Measurements from ENCODE around the gene SLIT3. TPM values are rescaled to one million over a fixed set of nuclear protein-coding genes. Genes with fewer than 3 reads are reported as not detected.

Gene SLIT3
- total RNA-seq, 2 donors from 2014 or later = 6.6 to 6.7 TPM

DNA sequence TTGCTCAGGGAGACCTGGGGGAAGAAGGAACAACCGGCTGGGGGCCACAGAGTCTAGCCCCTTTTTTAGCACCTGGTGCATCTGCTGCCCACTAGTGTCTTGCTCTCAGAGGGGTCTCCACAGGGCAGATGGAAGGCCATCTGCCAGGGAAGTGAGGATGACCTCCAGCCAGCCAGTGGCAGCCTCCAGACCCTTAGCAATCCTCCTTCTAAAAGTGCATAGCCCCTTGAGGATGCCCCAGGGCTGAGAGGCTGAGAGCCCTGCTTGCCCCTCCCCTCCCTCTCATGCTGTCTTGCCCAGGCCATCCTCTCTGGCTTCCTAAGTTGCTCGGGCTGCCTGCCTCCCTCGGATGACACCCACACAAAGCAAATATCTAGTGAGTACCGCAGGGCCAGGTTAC lies 640.2 kb downstream of the SLIT3 start:
- no peak overlapping the region for H3K4me3 ChIP-seq
- 77 to 81% methylated on average over 3 to 4 of the region's 4 CpGs for WGBS, 2 donors
- TF ChIP-seq CTCF (IDR thresholded peaks at IDR 0.05) = no peak
- TF ChIP-seq POLR2A (IDR thresholded peaks at IDR 0.05) = no peak
- H3K27me3 ChIP-seq = no peaks in the 10 kb centered on the region
- ATAC-seq (no peak), DNase-seq (no peak)
- intact Hi-C loops (cut with DNase I) = no loop called here
- H3K9me3 ChIP-seq = no peaks in the 10 kb centered on the region
- H3K27ac ChIP-seq = no peak overlapping the region
- H3K36me3 ChIP-seq (replicated peaks in 1 of 2; ENCODE audit: insufficient read depth in 1 of 2, low read depth in 2 of 2) = no peaks in the 10 kb centered on the region
- no peaks in the 10 kb centered on the region for H3K4me1 ChIP-seq

GRCh38 chr5:168659286-168659847 lies 641.6 kb downstream of the SLIT3 start:
- 82 to 83% methylated on average over 5 of the region's 5 CpGs for WGBS, 2 donors
- ATAC-seq = no peak
- intact Hi-C loops (cut with DNase I) = no loop called here
- Histone ChIP-seq H3K4me1 (no peaks in the 10 kb centered on the region), H3K4me3 (no peak overlapping the region), H3K36me3 (replicated peaks in 1 of 2; ENCODE audit: insufficient read depth in 1 of 2, low read depth in 2 of 2) (no peaks in the 10 kb centered on the region), H3K27me3 (no peaks in the 10 kb centered on the region), H3K9me3 (no peaks in the 10 kb centered on the region), H3K27ac (no peak overlapping the region)
- no peak for DNase-seq
- TF ChIP-seq POLR2A (IDR thresholded peaks at IDR 0.05) (no peak), CTCF (IDR thresholded peaks at IDR 0.05) (no peak)

DNA sequence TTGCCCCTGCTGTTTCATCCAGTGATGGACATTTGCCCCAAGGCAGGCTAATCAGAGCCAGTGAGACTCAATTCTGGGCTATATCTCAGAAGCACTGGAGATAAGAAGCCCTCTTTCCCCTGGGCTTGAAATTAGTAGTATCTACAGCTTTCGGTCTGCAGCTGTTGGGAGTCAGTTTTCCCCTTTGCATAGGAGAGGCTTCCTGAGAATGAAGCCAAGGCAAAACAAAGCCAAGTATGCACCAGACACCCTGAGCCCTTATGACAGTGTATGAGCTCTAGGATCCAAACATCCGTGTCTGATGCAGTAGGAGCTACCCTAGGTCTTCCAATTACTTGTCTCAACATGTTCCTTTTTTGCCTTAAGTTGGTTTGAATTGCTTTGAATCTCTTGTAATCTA lies 642.5 kb downstream of the SLIT3 start:
- Histone ChIP-seq H3K9me3 (no peaks in the 10 kb centered on the region), H3K27me3 (no peaks in the 10 kb centered on the region), H3K4me1 (no peaks in the 10 kb centered on the region), H3K36me3 (replicated peaks in 1 of 2; ENCODE audit: insufficient read depth in 1 of 2, low read depth in 2 of 2) (no peaks in the 10 kb centered on the region), H3K27ac (no peak overlapping the region), H3K4me3 (no peak overlapping the region)
- WGBS, 2 donors = 70 to 79% methylated on average over 2 of the region's 2 CpGs
- intact Hi-C loops (cut with DNase I) = no loop called here
- no peak for TF ChIP-seq POLR2A (IDR thresholded peaks at IDR 0.05)
- DNase-seq = no peak
- ATAC-seq = no peak

DNA sequence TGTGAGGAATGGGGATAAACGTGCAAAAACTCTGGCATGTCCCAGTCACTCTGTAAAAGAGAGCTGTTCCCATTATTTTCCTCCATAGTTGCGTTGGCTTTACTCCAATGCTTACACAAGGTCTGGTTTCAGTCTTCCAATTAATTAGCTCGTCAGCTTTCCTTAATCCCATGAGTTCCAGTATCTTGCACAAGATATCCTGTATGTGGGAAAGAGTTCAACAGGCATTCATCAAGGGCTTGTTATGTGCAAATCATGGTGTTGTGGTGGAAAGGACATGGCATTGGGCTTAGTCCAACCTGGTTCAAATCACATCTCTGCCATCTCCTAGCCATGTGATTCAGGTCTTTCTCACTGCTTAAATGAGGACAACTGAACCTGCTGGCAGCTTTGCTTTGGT lies 644.3 kb downstream of the SLIT3 start:
- ATAC-seq (peak; percentile 35), DNase-seq (no peak)
- TF ChIP-seq POLR2A (IDR thresholded peaks at IDR 0.05) = no peak
- no peak for TF ChIP-seq CTCF (IDR thresholded peaks at IDR 0.05)
- intact Hi-C loops (cut with DNase I) = no loop called here
- H3K9me3 ChIP-seq = no peaks in the 10 kb centered on the region
- no peaks in the 10 kb centered on the region for H3K4me1 ChIP-seq
- H3K27ac ChIP-seq = no peak overlapping the region
- H3K36me3 ChIP-seq (replicated peaks in 1 of 2; ENCODE audit: insufficient read depth in 1 of 2, low read depth in 2 of 2) = no peaks in the 10 kb centered on the region
- no peaks in the 10 kb centered on the region for H3K27me3 ChIP-seq
- 48 to 49% methylated on average over 3 of the region's 3 CpGs for WGBS, 2 donors
- H3K4me3 ChIP-seq = no peak overlapping the region

- TF ChIP-seq CTCF (IDR thresholded peaks at IDR 0.05) = no peak
- TF ChIP-seq POLR2A (IDR thresholded peaks at IDR 0.05) = no peak
- no peaks in the 10 kb centered on the region for H3K9me3 ChIP-seq
- H3K27me3 ChIP-seq = no peaks in the 10 kb centered on the region
- ATAC-seq (no peak), DNase-seq (no peak)
- no peaks in the 10 kb centered on the region for H3K36me3 ChIP-seq (replicated peaks in 1 of 2; ENCODE audit: insufficient read depth in 1 of 2, low read depth in 2 of 2)
- WGBS, 2 donors = 83 to 92% methylated on average over 5 of the region's 5 CpGs
- H3K4me1 ChIP-seq = no peaks in the 10 kb centered on the region
- intact Hi-C loops (cut with DNase I) = no loop called here
- no peak overlapping the region for H3K4me3 ChIP-seq
- no peak overlapping the region for H3K27ac ChIP-seq
Measured at GRCh38 chr5:168655316-168655715, 645.6 kb downstream of the SLIT3 start.
